Measurements from ENCODE around the gene LRRK1. TPM values are rescaled to one million over a fixed set of nuclear protein-coding genes. Genes with fewer than 3 reads are reported as not detected.

LRRK1 gene
- polyA plus RNA-seq, 1 of the 3 experiments (the other 2 are of a cell fraction), result 6.9 TPM

- no peak overlapping the region for H3K4me2 ChIP-seq
- ChIA-PET POLR2A (no interaction called here), CTCF (no interaction called here)
- H3K79me2 ChIP-seq (ENCODE audit: insufficient read depth), result no peaks in the 10 kb centered on the region
- H3K4me3 ChIP-seq (ENCODE audit: low read depth in 2 of 2, low read length in 1 of 2), result no peak overlapping the region
- H4K20me1 ChIP-seq (ENCODE audit: insufficient read depth), result no peaks in the 10 kb centered on the region
- WGBS (ENCODE audit: low lambda C conversion rate), result 90% methylated on average over 10 of the region's 13 CpGs
- H3K9me2 ChIP-seq, result no peaks in the 10 kb centered on the region
- no peak for DNase-seq
- H3K9me3 ChIP-seq, result peaks cover 8% of the 10 kb centered on the region; the same call in 1 of the 2 replicates
- H3K27me3 ChIP-seq (ENCODE audit: insufficient read depth), result no peaks in the 10 kb centered on the region
- H2AFZ ChIP-seq (ENCODE audit: low read depth), result no peak overlapping the region
- no peak overlapping the region for H3K9ac ChIP-seq
- peaks cover 11 to 14% of the 10 kb centered on the region in 2 experiments for H3K36me3 ChIP-seq (replicated peaks in 1 of 2; ENCODE audit: control insufficient read depth in 1 of 2, insufficient read depth in 2 of 2, low read length in 1 of 2)
- no peaks in the 10 kb centered on the region for H3K4me1 ChIP-seq (ENCODE audit: control insufficient read depth in 1 of 2, insufficient read depth in 2 of 2, low read depth in 1 of 2, low read length in 1 of 2)
- no peak overlapping the region for H3K27ac ChIP-seq (ENCODE audit: low read depth in 2 of 2, low read length in 1 of 2)
- peaks cover 4% of the 10 kb centered on the region for H3F3A ChIP-seq (replicated peaks; ENCODE audit: insufficient read depth)
- TF ChIP-seq MXI1 (IDR thresholded peaks at IDR 0.05; ENCODE audit: low read depth, low read length) (no peak), EZH2phosphoT487 (IDR thresholded peaks at IDR 0.05; ENCODE audit: borderline replicate concordance, low read depth) (no peak), SIN3A (IDR thresholded peaks at IDR 0.05; ENCODE audit: borderline replicate concordance, low read depth, low read length) (no peak), TEAD4 (IDR thresholded peaks at IDR 0.05; ENCODE audit: borderline replicate concordance, insufficient read depth) (no peak), IRF3 (IDR thresholded peaks at IDR 0.05; ENCODE audit: low read depth, low read length) (no peak), JUND (IDR thresholded peaks at IDR 0.05) (no peak), ELF1 (IDR thresholded peaks at IDR 0.05) (no peak), FOXJ3 (CRISPR knock-in tag; IDR thresholded peaks at IDR 0.05) (no peak), GABPA (IDR thresholded peaks at IDR 0.05; ENCODE audit: low read depth) (no peak), CHD2 (IDR thresholded peaks at IDR 0.05; ENCODE audit: low read length, partially characterized antibody) (no peak), MAX (IDR thresholded peaks at IDR 0.05; ENCODE audit: low read depth) (no peak)
These were observed 124.9 kb downstream of the LRRK1 start for GRCh38 chr15:101043911-101044624.

GRCh38 chr15:101044625-101045235, 125.6 kb downstream of the LRRK1 start:
- H4K20me1 ChIP-seq (ENCODE audit: insufficient read depth), result no peaks in the 10 kb centered on the region
- H3K36me3 ChIP-seq (replicated peaks in 1 of 2; ENCODE audit: control insufficient read depth in 1 of 2, insufficient read depth in 2 of 2, low read length in 1 of 2), result peaks cover 14% of the 10 kb centered on the region in 2 experiments
- ChIA-PET CTCF (interaction anchor here (1.3 kb wide), 1 partner anchor 36 kb away, joined by 4 read pairs; no protein-coding TSS in a partner anchor), POLR2A (no interaction called here)
- no peak overlapping the region for H3K4me3 ChIP-seq (ENCODE audit: low read depth in 2 of 2, low read length in 1 of 2)
- H3K9me3 ChIP-seq, result peaks cover 8% of the 10 kb centered on the region; the same call in 1 of the 2 replicates
- no peak for DNase-seq
- H3K4me2 ChIP-seq, result no peak overlapping the region
- WGBS (ENCODE audit: low lambda C conversion rate), result 93% methylated on average over 11 of the region's 11 CpGs
- H3K27ac ChIP-seq (ENCODE audit: low read depth in 2 of 2, low read length in 1 of 2), result no peak overlapping the region
- no peaks in the 10 kb centered on the region for H3K4me1 ChIP-seq (ENCODE audit: control insufficient read depth in 1 of 2, insufficient read depth in 2 of 2, low read depth in 1 of 2, low read length in 1 of 2)
- H2AFZ ChIP-seq (ENCODE audit: low read depth), result no peak overlapping the region
- no peaks in the 10 kb centered on the region for H3K27me3 ChIP-seq (ENCODE audit: insufficient read depth)
- H3K9ac ChIP-seq, result no peak overlapping the region
- H3F3A ChIP-seq (replicated peaks; ENCODE audit: insufficient read depth), result peaks cover 4% of the 10 kb centered on the region
- TF ChIP-seq ZBTB33 (IDR thresholded peaks at IDR 0.05; ENCODE audit: borderline replicate concordance, low read depth) (no peak), GABPA (IDR thresholded peaks at IDR 0.05; ENCODE audit: low read depth) (no peak), FOXJ3 (CRISPR knock-in tag; IDR thresholded peaks at IDR 0.05) (no peak), MXI1 (IDR thresholded peaks at IDR 0.05; ENCODE audit: low read depth, low read length) (no peak)
- no peaks in the 10 kb centered on the region for H3K9me2 ChIP-seq
- H3K79me2 ChIP-seq (ENCODE audit: insufficient read depth), result no peaks in the 10 kb centered on the region
